ENCODE measurements around the gene MYRIP.

Gene MYRIP

GRCh38 chr3:39910135-39910534 lies 100.7 kb downstream of the MYRIP start:
- no peak for DNase-seq

DNA sequence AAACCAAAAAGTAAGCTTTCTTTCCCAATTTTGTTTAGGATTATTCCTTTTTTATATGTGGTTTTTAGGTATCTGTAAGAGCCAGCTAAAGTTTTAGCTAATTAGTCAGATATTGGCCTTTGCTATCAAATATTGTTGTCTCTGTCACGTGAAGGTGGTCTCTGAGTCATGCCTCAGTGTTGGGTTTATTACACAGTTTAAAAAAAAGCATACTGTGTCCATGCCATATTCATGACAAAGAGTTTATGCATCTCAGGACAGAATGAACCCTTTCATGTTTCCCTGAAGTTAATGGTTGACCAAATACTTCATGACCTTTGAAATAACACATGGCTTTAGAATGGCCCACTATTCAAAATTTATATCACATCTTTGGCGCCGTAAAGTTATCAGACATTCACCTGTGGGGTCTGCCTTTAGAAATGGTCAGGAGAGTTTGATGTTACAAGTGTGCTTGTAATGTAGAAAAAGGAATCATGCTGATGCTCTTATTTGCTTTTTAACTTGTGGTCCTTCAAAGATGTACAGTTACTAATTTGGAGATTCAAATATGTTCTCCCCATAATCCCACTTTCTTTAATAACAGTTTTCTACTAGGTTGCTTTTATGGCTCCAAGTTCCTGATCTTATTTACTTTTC lies 101.5 kb downstream of the MYRIP start:
- DNase-seq = no peak

DNA sequence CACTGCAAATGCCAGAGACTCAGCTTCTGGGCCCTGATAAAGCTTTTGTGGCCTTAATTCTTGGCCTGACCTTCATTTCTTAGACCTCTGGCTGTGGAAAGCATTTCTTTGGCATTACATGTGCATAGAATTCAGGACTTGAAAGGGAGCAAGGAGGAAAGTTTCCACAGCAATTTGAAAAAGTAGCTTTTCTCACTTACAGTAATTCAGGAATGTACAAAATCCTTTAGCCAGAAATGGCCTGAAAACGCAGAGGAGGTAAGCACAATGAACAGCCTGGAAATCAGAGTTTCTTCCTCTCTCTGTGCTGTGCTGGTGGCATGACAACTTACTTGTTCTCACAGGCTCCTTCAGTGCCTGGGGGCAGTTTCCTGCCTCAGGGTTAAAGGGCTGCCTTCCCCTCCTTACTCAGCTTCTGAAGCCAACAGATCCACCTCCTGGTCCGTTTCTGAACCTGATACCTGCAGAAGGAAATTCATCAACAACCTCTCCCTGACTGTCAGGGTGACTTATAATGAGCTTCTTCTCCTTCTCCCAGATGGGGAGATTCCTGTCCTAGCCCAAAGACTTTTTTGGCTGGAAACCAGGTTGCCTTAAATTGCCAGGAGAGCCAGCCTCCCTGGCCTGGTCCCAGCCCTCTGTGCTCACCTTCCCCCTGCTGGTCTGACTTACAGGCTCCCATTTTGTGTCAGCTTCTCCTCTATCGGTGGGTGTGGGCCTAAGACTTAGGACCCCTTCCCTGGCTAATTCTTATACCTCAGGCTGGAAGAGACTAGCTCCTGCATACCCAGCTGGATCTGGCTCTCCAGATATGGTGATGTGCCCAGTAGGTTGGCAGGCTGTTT lies 102.3 kb downstream of the MYRIP start:
- no peak for DNase-seq

DNA sequence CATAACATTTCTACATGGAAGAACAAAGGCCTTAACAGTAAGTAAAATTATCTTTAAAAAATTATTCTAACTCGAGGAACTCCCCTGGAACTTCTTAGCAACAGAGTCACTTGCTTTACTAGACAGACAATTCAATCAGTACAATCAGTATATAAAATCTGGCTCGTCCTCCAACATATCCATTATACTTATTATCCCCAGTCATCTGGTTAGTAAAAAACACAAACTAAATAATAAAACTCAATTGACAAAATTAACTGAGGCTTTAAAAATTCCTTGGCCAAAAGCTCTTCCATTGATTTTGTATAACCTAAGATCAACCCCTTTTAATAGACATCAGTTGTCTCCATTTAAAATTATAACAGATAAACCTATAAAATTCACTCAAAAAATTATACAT lies 105.6 kb downstream of the MYRIP start:
- DNase-seq = no peak

- DNase-seq = no peak
These were observed 107.8 kb downstream of the MYRIP start for GRCh38 chr3:39917065-39917773.

GRCh38 chr3:39919281-39919680 lies 109.9 kb downstream of the MYRIP start:
- no peak for DNase-seq

DNA sequence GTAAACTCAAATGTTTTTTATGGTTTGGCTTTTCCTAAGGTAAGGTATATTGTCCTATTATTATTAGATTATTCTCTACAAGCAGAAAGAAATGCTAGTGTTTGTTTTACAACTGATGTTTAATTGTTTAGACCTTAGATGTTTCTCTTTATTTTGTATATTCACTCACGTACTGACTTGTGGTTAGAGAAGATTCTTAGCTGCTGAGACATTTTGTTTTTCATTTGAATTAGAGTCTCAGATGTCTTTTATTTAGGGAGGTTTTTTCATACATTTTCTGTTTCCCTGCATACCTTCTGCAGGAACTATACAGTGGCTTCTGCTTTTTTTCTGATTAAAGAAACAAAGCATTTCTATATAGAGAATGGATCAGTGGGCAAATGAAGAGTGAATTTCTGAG lies 110.9 kb downstream of the MYRIP start:
- no peak for DNase-seq

DNA sequence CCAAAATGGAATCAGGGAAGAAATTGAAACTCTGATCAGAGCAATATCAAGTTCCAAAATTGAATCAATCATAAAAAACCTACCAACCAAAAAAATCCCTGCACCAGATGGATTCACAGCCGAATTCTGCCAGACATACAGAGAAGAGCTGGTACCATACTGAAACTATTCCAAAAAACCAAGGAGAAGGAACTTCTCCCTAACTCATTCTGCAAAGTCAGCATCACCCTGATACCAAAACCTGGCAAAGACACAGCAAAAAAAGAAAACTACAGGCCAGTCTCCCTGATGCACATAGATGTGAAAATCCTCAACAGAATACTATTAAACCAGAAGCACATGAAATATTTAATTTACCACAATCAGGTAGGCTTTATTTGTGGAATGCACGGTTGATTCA lies 118.1 kb downstream of the MYRIP start:
- DNase-seq = no peak

- no peak for DNase-seq
These were observed 124.7 kb downstream of the MYRIP start for GRCh38 chr3:39933986-39934693.

DNA sequence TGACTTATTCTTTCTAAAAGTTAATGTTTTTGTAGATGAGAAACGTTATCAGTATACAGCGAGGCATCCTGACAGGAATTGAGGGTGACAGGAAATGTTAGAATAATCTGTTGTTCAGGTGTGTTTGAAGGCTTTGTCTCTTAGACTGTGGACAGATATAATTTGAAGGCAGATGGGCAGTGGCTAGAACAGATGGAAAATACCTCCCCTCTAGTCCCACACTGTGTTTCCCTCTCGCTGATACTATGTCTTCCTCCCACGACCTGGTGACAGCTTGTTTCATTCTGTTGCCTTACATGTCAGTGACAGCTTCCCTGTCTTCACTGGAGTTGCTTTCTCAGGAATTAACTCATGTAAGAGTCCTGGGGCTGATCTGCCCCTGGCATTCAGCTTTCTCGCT lies 125.3 kb downstream of the MYRIP start:
- DNase-seq = no peak

GRCh38 chr3:39935261-39935660 lies 125.9 kb downstream of the MYRIP start:
- no peak for DNase-seq

- no peak for DNase-seq
These were observed 127.4 kb downstream of the MYRIP start for GRCh38 chr3:39936848-39937247.

DNA sequence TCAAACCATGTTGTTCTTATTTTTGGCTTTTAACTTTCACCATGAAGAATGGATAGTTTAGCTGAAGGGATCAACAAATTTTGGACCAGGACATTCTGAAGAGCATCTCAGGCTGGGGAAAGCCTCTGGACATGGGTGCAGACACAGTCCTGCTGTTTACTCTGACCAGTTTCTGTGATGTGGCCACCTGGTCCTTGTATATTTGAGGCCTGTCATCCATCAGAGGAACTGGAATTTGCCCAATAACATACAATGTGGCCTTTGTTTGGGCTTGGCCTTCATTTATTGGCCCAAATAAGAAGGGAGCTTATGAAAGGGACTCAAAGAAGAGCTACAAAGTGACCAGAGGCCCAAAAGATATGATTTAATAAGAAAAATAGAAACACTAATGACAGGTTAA lies 127.9 kb downstream of the MYRIP start:
- DNase-seq = no peak

DNA sequence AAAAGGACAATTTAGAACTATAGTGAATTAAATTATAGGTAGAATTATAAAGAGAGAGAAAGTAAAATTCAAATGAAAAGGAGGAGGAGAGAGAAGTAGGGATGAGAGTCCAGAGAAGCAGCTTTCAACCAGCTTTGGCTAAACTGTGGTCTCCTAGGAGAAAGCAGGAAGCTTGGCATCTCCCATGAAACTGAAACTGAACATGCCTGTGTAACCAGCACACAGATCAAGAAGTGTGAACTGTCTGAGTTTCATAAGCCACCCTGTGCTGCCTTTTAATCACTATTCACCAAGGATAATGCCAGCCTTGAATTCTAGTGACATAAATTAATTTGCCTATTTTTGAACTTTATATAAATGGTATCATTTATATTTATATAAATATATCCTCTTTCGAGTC lies 128.5 kb downstream of the MYRIP start:
- no peak for DNase-seq

GRCh38 chr3:39941931-39942330 lies 132.5 kb downstream of the MYRIP start:
- DNase-seq = peak; percentile 0 to 67

DNA sequence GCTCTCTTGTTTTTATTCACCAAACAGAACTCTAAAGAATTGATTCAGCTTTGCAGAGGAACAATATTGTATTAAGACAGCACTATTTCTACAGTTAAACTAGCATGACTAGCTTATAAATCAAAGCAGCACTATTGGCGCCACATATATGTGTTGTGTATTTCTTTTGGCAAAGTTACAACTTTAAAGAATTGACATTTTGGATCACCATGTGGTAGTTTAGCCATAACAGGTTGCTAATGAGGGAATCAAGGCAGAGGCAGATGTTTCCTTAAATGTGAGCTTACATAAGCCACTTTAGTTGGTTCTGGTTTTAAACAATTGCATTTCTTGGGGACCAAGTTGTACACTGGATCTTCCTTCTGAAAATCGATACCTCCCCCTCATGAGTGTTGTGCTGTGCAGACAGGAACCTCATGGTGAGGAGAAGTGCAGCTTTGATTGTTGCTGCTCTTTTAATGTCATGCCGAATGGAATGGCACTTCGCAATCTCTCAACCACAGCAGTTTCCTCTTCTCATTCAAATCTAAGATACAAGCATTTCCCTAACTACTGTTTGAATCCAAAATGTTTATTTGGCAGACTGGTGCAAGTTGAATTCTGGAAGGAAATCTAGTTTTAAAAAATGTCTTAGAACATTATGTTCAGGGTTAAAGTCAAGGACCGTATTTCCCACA lies 151.2 kb downstream of the MYRIP start:
- DNase-seq = no peak

DNA sequence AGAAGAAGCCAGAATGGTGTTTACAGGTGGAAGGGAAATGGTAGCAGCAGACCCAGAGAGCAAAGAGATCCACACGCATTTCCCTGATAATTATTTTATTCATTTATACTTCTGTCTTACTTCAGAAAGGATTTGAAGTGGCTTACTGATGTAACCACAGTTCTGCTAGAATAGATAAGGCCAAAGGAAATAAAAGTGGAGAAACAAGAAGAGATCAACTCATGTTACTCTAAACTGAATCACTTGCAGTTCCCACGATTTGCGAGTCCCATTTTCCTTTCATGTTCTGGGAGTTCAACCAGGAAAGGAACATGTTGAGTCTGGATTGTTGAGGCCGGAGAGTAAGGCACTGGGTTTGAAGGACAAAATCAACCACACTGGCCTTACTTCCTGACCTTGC lies 151.8 kb downstream of the MYRIP start:
- no peak for DNase-seq

DNA sequence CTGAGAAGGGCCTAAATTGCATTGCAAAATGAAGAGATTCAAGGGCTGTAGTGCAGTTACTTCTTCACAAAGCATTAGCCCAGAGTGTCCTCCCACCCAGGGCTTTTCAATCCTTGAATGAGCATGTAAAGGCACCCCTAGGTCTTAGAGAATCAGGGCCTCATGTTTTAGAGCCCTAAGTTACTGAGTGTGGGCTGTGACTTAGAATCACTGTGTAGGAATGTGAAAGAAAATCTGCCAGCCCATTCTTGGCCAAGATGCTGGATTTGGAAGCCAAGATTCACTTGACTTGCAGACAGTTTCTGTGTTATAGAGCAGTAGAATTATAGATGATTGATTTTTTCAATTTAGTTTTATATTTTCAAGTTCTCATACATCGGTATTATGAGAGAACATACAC lies 153.2 kb downstream of the MYRIP start:
- DNase-seq = no peak

DNA sequence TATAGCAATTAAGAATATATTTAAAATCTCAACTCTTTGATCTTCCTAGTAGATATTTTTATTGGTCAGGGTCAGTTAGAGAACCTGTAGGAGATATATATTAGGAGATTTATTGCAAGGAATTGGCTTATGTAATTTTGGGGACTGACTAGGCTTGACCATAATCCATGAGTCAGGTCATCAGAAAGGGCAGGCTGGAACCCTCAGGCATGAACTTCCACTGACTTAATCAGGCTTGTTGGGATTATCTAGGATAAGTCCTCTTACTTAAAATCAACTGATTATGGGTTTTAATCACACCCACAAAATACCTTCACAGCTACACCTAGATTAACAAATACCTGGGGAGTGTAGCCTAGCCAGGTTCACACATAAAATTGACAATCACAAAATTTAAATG lies 156.1 kb downstream of the MYRIP start:
- DNase-seq = no peak

GRCh38 chr3:39965997-39966396 lies 156.6 kb downstream of the MYRIP start:
- no peak for DNase-seq

- no peak for DNase-seq
These were observed 161.6 kb downstream of the MYRIP start for GRCh38 chr3:39970982-39971381.

DNA sequence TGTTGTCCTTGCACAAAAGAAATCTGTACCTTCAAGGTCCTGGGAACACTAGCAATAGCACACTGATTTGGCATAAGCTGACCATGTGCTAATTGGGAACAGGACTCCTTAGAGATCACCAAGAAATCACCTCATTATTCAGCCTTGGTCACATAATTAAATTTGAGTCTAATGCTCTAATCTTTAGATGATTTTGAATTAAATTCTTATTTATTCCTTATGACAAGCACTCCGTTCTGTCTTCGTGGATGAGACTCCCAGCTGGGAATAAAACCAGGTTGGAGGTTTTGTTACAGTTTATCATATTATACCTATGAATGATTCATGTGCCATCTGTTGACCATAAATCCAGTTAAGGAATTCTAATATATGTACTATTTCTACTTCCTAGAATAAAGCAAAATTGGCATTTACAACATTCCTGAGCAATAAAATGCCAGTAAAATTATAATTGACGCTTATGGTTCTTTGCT lies 162.2 kb downstream of the MYRIP start:
- no peak for DNase-seq

- no peak for DNase-seq
These were observed 163.1 kb downstream of the MYRIP start for GRCh38 chr3:39972508-39972907.
